Stromal cell of bone marrow (primary cell): ENCODE data around the gene MRPS5.
"Not testable (repeated sequence)": the region's sequence is repeated elsewhere in the genome, so short reads cannot be mapped to it uniquely, and the experiment has no call there.

Experiments used
- DNase-seq: peaks from one replicate; pipeline ENCODE4 v3.0.0-alpha.2; 2012; ENCODE audit warnings: low read depth

MRPS5 gene

DNA sequence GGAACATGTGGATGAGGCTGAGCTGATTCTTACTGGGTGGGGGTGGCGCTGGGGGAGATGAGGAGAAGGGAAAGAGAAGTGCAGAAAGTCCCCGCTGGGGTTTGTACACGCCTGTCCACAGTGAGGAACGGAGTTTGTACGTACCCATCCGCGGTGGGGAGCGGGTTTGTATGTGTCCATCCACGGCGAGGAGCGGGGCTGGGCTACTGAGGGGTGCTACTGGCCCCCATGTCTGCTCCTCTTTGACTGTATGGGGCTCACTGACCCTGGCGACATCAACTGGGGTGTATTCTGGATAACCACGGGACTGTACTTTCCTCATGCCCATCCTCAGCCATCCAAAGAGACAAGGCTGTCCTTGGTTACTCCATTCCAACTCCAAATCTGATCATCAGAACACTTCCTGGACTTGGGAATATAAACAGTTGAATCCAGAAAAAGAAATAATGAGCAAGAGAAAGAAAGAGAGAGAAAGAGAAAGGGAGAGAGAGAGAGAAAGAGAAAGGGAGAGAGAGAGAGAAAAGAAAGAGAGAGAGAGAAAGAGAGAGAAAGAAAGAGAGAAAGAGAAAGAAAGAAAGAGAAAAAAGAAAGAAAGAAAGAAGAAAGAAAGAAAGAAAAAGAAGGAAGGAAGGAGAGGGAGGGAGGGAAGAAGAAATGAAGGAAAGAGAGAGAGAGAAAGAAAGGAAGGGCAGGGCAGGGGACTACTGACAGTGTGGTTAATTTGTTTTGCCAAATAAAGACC lies 75.1 kb downstream of the MRPS5 start:
- no peak for DNase-seq

DNA sequence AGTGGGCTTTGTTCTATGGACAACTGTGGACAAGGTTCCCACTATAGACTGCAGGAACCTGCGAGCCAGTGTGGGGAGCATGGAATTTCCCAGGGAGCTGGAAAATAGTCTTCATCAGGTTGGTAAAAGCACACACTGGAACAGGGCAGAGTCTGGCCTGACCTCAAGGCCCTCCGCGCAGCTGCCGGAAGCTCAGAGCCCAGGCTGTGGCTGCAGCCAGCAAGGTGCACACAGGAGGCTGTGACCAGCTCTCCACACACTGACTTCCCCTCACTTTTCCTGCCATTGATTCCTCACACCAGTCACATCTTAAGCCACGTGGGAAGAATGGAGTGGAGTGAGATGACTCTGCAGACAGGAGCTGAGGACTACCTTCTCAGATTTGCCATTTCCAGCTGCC lies 77.0 kb downstream of the MRPS5 start:
- DNase-seq: no peak

DNA sequence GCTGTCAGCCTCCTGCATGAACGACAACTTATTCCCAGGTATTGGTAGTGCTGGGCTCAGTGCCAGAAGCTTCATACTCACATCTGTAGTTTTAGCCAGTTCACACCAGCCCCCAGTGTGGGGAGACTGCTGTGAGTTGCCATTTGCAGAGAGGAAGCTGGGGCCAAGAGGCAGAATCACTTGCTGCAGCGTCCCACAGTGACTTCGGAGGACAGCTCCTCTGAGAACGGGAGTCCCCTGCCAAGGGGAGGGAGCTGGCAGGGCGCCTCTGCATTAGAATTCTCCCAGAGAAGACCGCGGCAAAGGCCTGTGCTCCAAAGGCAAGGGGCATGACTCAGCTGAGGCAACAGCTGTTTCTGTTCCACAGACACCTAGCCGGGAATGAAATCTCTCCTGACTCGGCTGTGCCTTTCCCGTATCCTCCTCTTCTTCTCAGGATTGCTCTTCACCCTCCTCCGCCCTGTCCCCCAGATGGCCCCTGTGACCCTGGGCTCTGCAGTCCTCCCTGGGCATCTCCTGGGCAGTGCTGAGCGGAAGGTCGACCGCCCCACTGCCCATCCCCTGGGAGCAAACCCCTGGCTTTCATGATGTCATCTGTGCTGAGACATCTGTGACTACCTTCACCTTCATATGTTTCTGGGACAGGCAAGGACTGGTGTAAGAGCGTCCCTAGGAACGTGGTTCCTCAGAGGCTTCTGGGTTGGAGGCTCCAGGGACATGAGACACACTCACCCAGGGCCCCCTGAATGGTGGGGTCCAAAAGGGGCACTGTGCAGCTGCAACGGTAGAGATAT lies 78.1 kb downstream of the MRPS5 start:
- DNase-seq: peak; percentile 34

DNA sequence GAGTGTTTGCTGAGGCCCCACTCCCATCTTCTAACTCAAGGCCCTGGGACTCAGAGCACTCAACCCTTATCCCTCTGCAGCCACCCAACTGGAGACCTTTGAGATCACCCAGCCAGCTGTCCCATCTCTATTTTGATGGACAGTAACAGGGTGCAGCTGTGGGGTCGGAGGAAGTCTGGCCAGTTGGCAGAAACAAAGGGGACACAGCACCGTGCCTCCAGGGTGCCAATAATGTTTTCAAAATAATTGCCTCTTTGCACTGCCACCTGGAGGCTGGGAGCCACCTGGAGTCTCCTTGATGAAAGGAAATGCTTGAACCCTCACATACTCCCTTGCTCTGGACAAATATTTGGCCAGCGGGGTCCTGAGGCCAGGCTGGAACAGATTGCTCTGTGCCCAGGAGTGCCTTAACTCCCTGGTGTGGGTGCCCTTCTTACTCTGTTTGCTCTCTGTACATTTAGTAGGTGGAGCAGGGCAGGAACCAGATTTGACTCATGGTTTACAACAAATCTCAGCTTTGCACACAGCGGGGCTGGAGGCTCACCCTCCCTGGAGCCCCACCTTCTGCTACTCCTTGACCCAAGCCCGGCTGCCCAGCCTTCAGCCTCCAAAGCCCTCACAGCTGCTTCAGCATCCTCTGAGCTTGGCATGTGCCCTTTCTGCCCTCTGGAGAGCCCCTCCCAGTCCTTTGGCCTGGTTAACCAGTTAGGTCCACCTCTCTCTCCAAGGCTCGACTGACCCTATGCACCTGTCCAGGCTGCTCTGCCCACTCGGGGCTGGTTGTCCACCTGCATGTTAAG lies 78.9 kb downstream of the MRPS5 start:
- no peak for DNase-seq

DNA sequence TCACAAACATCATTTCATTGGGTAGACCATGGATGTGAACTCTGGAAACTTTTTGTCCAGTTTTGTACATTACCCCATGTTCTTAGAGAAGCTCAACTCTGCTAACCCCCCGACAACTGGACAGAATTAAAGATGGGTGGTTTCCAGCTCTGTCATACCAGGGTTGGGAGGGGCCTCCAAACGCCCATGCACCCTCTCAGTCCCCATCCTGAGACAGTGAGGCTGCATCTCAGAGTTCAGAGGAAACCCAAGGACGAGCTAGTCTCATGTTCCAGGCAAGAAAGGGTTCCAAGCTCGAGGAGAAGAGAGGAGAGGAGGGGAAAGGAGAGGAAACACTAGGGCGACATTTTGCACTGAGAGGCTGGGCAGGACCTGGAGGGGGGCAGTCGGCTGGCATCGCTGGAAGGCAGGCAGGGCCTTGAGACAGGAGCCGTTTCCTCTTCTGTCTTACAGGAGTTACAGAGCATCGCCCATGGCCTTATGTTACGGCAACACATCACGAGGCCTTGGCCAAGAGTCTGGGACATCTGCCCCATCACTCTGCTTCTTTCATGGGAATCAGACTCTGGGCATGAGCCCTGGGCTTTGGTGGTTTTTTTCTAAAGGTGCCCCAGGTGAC lies 79.7 kb downstream of the MRPS5 start:
- no peak for DNase-seq

DNA sequence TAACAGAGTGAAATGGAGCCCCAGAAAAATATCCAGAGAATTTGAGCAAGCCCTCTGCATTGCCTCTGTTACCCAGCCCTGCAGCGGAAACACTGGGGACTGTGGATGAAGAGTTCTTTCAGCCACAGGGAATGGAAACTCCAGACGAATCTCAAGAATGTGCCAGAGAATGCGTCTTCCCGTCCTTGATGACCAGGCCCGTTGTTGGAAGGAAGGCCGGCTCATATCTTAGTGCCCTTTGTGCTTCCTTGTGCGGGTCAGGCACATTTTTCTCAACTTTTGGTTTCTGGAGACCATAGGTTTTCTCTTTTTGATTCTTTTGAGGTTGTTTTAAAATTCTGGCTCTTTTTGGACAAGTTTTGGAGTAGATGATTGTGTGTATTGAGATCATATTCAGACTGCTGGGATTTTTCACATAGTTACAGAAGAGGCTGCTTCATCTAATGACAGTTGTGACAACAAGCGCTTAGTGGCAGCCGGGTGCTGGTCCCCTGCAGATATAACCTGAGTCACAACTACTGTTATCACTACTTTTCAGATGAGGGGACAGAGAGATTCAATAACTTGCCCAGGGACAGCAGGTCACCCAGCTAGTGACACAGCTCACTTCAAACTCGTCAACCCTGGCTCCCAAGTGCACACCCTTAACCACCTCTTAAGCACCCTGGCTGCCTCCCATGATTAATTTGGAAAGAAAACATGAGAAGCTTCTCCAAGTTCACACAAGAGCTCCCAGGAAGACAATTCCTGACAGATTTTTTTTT lies 80.4 kb downstream of the MRPS5 start:
- no peak for DNase-seq

DNA sequence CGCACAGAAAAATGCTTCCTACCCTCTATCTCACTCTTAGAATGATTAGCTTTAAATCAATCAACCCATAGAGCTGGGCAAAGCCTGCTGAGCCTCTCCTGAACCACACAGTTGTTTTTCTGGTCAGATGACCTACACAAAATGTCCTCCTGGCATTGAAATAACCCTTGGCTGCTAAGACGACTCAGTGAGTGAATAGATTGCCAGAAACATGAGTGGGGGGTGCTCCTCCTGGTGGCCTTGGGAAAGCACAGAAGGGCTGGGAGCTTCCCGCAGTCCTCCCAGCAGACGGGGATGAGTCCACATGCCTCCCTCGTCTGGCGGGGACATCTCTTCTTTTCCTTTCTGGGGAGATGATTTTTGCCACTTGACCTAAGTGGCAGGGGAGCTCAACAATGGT lies 81.2 kb downstream of the MRPS5 start:
- no peak for DNase-seq

DNA sequence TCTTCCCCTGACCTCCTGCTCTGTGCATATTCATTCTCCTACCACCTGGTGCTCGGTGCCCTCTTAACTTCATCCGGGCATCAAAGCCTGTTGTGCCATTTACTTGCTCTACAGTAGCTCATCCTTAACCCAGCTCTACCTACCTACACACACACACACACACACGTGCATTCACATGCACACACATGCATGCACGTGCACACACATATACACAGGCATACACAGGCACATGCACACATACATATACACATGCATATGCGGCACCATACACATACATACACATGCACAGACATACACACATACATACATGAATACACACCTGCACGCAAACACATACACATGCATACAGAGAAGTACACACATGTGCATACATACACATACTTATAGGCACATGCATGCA lies 81.6 kb downstream of the MRPS5 start:
- DNase-seq: no peak

DNA sequence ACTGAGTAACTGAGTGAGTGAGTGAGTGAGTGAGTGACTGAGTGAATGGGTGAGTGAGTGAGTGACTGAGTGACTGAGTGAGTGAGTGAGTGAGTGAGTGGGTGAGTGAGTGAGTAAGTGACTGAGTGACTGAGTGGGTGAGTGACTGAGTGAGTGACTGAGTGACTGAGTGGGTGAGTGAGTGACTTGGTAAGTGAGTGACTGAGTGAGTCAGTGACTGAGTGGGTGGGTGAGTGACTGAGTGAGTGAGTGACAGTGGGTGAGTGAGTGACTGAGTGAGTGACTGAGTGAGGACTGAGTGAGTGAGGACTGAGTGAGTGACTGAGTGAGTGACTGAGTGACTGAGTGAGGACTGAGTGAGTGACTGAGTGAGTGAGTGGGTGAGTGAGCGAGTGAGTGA lies 82.2 kb downstream of the MRPS5 start:
- DNase-seq: no peak

DNA sequence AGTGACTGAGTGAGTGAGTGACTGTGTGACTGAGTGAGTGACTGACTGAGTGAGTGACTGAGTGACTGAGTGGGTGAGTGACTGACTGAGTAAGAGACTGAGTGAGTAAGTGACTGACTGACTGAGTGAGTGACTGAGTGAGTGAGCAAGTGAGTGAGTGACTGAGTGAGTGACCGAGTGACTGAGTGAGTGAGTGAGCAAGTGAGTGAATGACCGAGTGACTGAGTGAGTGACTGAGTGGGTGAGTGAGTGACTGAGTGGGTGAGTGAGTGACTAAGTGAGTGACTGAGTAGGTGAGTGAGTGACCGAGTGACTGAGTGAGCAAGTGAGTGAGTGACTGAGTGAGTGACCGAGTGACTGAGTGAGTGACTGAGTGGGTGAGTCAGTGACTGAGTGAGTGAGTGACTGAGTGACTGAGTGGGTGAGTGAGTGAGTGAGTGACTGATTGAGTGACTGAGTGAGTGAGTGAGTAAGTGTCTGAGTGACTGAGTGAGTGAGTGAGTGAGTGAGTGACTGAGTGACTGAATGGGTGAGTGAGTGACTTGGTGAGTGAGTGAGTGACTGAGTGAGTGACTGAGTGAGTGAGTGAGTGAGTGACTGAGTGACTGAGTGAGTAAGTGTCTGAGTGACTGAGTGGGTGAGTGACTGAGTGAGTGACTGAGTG lies 82.8 kb downstream of the MRPS5 start:
- no peak for DNase-seq

DNA sequence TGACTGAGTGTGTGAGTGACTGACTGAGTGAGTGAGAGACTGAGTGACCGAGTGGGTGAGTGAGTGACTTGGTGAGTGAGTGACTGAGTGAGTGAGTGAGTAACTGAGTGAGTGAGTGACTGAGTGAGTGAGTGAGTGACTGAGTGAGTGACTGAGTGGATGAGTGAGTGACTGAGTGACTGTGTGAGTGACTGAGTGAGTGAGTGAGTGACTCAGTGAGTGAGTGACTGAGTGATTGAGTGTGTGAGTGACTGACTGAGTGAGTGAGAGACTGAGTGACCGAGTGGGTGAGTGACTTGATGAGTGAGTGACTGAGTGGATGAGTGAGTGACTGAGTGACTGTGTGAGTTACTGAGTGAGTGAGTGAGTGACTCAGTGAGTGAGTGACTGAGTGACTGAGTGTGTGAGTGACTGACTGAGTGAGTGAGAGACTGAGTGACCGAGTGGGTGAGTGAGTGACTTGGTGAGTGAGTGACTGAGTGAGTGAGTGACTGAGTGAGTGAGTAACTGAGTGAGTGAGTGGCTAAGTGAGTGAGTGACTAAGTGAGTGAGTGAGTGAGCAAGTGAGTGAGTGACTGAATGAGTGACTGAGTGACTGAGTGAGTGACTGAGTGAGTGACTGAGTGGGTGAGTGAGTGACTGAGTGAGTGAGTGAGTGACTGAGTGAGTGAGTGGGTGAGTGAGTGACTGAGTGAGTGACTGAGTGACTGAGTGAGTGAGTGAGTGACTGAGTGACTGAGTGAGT lies 83.6 kb downstream of the MRPS5 start:
- DNase-seq: not testable (repeated sequence)

DNA sequence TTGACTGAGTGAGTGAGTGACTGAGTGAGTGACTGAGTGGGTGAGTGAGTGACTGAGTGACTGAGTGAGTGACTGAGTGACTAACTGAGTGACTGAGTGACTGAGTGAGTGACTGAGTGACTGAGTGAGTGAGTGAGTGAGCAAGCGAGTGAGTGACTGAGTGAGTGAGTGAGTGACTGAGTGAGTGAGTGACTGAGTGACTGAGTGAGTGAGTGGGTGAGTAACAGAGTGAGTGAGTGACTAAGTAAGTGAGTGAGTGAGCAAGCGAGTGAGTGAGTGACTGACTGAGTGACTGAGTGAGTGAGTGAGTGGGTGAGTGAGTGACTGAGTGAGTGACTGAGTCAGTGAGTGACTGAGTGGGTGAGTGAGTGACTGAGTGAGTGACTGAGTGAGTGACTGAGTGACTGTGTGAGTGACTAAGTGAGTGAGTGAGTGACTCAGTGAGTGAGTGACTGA lies 84.2 kb downstream of the MRPS5 start:
- no peak for DNase-seq

DNA sequence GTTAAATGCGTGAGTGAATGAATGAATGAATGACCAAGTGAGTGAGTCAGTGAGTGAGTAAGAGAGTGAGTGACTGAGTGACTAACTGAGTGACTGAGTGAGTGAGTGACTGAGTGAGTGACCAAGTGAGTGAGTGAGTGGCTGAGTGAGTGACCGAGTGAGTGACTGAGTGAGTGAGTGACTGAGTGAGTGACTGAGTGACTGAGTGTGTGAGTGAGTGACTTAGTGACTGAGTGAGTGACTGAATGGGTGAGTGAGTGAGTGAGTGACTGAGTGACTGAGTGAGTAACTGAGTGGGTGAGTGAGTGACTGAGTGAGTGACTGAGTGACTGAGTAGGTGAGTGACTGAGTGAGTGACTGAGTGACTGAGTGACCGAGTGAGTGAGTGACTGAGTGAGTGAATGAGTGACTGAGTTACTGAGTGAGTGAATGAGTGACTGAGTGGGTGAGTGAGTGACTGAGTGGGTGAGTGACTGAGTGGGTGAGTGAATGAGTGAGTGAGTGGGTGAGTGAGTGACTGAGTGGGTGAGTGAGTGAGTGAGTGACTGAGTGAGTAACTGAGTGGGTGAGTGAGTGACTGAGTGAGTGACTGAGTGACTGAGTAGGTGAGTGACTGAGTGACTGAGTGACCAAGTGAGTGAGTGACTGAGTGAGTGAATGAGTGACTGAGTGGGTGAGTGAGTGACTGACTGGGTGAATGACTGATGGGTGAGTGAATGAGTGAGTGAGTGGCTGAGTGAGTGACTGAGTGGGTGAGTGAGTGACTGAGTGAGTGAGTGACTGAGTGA lies 84.8 kb downstream of the MRPS5 start:
- DNase-seq: no peak
